GM21723 (cell line): ENCODE results near the gene ELMOD1.

Experiments
- ATAC-seq: cut with Tn5 transposase; IDR thresholded peaks from one replicate; pipeline ENCODE4 v1.9.1; 2021; ENCODE audit warnings: mild to moderate bottlenecking, moderate library complexity; ENCODE audit not compliant: unreplicated experiment

The ELMOD1 gene

GRCh38 chr11:107583629-107584195, 7.2 kb upstream of the ELMOD1 start:
- ATAC-seq: no peak

GRCh38 chr11:107587306-107587979, 3.5 kb upstream of the ELMOD1 start:
- ATAC-seq: no peak

GRCh38 chr11:107591378-107592230, 657 bp downstream of the ELMOD1 start:
- peak; percentile 37 for ATAC-seq

- no peak for ATAC-seq
Measured at GRCh38 chr11:107592231-107592590, 1.3 kb downstream of the ELMOD1 start.

- no peak for ATAC-seq
Measured at GRCh38 chr11:107592813-107593212, 1.9 kb downstream of the ELMOD1 start.

- ATAC-seq: no peak
Measured at GRCh38 chr11:107593951-107594350, 3.0 kb downstream of the ELMOD1 start.

GRCh38 chr11:107594736-107595135, 3.8 kb downstream of the ELMOD1 start:
- ATAC-seq: no peak

GRCh38 chr11:107598225-107599139, 7.5 kb downstream of the ELMOD1 start:
- ATAC-seq: peak; percentile 77

GRCh38 chr11:107605061-107606006, 14.4 kb downstream of the ELMOD1 start:
- ATAC-seq: no peak

- ATAC-seq: no peak
Measured at GRCh38 chr11:107606141-107606540, 15.2 kb downstream of the ELMOD1 start.

GRCh38 chr11:107608809-107609208, 17.9 kb downstream of the ELMOD1 start:
- ATAC-seq: no peak

GRCh38 chr11:107609400-107610218, 18.7 kb downstream of the ELMOD1 start:
- no peak for ATAC-seq

- no peak for ATAC-seq
Measured at GRCh38 chr11:107612445-107612844, 21.5 kb downstream of the ELMOD1 start.

- ATAC-seq: no peak
Measured at GRCh38 chr11:107619926-107620325, 29.0 kb downstream of the ELMOD1 start.

GRCh38 chr11:107621081-107621480, 30.1 kb downstream of the ELMOD1 start:
- no peak for ATAC-seq

- ATAC-seq: no peak
Measured at GRCh38 chr11:107623183-107623582, 32.2 kb downstream of the ELMOD1 start.

- ATAC-seq: no peak
Measured at GRCh38 chr11:107624983-107625684, 34.2 kb downstream of the ELMOD1 start.

GRCh38 chr11:107625685-107625989, 34.7 kb downstream of the ELMOD1 start:
- no peak for ATAC-seq

- ATAC-seq: no peak
Measured at GRCh38 chr11:107631043-107631442, 40.1 kb downstream of the ELMOD1 start.
